ENCODE measurements around the gene RPL23.

DNA sequence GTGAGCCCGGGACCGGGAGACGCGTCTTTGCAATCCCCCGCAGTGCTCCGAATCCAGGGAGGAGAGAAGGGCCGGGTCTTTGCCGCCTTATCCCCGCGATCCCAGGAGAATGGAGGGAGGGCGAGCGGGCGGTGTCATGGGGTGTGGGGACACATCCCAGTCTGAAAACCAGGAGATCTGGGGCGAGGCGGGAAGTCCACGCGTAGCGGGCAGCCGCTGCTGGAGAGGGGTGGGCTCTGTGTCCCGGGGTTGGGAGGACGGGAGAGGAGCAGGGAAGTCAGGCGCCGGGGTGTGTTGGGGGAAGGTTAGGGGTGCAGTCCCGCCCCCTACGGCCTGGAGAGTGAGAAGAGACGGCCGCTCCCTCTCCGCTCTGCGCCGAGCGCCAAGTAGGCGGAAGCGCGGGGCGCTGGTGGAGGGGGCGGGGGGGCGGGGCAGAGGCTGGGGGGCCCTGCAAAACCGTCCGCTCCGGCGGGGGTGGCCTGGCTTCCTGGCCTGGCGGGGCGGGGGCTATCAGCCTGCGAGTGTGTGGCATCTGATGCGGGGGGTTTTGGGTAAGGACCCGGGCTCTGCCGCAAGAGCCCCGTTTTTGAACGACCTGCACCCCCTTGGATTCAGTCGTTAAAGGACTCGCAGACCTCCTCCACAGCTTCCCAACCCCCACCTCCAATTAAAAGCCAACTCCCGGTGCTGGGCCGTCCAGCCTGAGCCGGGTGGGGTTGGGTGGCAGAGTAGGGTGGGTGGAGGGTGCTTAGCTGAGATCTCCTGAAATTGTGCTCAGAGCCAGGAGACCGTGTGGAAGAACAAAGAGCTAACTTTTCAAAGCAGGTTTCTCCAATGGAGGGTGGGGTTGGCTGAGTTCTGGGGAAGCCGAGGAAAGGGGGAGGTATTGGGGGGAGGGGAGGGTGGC is 17.0 kb upstream of the RPL23 start:
- TF ChIP-seq, protein P1, sequence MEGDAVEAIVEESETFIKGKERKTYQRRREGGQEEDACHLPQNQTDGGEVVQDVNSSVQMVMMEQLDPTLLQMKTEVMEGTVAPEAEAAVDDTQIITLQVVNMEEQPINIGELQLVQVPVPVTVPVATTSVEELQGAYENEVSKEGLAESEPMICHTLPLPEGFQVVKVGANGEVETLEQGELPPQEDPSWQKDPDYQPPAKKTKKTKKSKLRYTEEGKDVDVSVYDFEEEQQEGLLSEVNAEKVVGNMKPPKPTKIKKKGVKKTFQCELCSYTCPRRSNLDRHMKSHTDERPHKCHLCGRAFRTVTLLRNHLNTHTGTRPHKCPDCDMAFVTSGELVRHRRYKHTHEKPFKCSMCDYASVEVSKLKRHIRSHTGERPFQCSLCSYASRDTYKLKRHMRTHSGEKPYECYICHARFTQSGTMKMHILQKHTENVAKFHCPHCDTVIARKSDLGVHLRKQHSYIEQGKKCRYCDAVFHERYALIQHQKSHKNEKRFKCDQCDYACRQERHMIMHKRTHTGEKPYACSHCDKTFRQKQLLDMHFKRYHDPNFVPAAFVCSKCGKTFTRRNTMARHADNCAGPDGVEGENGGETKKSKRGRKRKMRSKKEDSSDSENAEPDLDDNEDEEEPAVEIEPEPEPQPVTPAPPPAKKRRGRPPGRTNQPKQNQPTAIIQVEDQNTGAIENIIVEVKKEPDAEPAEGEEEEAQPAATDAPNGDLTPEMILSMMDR (IDR thresholded peaks at IDR 0.05; ENCODE audit: insufficient read depth, low read depth, low read length): no peak
- no peak for TF ChIP-seq EZH2 (IDR thresholded peaks at IDR 0.05; ENCODE audit: insufficient read depth, low read length)
